NCI-H510A (cell line): ENCODE results near the gene POLA2.
"Not testable (repeated sequence)": the region's sequence is repeated elsewhere in the genome, so short reads cannot be mapped to it uniquely, and the experiment has no call there.

Source experiments
- DNase-seq: peaks from one replicate; lab custom pipeline; 2025; lab: John Stamatoyannopoulos, UW

Gene POLA2

DNA sequence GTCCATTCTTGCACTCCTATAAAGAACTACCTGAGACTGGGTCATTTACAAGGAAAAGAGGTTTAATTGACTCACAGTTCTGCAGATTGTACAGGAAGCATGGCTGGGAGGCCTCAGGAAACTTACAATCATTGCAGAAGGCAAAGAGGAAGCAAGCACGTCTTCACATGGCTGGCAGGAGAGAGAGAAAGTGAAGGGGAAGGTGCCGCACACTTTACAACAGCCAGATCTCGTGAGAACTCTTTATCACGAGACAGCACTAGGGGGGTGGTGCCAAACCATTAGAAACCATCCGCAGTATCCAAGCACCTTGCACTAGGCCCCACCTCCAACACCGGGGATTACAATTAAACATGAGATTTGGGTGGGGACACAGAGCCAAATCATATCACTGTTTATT lies 19.4 kb upstream of the POLA2 start:
- DNase-seq = no peak

DNA sequence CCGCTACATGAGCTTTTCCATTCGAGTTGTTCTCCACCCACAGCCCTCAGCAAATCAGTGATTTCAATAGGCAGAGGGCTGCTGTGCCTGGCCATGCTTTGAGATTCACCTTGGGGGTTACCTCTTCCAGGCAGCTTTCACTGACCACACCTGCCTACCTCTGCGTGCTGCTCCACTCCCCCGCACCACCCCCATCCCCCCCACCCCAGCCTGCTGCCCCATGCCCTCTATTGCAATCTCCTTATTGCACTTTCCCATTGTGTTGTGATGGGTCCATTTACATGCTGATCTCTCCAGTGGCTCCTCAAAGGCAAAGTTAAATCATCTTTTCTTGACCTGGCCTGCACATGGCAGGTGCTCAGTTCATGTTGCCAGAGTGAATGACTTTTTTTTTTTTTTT lies 18.0 kb upstream of the POLA2 start:
- no peak for DNase-seq

DNA sequence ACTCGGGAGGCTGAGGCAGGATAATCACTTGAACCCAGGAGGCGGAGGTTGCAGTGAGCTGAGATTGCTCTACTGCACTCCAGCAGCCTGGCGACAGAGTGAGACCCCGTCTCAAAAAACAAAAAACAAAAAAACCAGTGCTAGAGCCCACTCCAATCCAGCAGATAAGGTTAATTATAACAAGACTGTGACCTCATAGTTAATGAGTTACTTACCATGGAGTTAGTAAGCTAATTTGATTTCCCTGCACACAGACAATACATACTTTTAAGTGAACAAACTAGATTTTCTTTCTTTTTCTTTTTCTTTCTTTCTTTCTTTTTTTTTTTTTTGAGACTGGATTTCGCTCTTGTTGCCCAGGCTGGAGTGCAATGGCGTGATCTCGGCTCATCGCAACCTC lies 16.7 kb upstream of the POLA2 start:
- DNase-seq = not testable (repeated sequence)

DNA sequence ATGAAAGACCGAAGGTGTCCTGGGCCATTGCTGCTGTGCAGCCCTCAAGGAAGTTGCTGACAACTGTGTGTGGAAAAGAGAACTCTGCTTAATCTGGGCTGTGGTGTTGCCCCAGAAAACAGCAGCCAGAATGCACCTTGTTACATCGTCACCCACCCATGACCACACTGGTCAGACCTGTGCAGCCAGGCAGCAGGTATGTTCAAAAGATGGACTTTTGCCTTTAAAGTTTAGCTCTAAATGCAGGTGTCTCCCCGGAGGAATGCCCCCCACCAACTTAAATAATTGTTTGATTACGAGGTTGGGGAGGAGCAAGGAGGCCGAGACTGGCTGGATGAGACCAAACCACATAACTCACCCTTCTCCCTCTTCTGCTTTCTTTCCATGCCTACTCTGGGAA lies 15.3 kb upstream of the POLA2 start:
- DNase-seq = no peak

DNA sequence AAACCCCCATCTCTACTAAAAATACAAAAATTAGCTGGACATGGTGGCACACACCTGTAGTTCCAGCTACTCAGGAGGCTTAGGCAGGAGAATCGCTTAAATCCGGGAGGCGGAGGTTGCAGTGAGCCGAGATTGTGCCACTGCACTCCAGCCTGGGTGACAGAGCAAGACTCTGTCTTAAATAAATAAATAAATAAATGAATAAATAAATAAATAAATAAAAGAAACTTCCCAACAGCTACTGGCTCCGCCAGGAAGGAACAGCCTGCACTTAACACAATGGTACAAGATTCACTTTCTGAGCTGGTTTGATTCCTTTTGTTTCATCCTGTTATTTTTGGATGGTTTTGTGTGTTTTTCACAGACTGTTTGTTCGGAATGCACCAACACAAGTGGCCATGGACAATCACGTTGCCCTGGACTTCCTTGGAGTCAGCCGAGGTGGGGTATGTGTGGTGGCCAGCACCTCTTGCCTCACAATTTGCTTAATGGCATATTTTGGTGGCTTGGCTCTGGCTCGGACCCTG lies 13.5 kb upstream of the POLA2 start:
- not testable (repeated sequence) for DNase-seq

DNA sequence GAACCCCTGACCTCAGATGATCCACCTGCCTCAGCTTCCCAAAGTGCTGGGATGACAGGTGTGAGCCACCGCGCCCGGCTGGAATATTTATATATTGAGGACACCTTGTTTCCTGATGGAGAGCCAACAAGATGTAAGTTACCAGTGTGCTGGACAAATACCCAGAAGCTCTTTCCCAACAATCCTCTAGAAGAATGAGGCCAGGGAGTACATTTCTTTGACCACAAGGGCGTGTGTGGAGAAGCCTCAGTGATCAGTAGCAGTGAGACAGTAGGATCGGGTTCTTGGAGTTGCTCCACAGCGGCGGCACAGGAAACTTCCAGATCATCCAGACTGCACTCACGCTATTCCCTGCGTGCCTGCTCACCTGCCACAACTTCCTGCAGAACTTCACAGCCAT lies 10.3 kb upstream of the POLA2 start:
- DNase-seq = no peak

DNA sequence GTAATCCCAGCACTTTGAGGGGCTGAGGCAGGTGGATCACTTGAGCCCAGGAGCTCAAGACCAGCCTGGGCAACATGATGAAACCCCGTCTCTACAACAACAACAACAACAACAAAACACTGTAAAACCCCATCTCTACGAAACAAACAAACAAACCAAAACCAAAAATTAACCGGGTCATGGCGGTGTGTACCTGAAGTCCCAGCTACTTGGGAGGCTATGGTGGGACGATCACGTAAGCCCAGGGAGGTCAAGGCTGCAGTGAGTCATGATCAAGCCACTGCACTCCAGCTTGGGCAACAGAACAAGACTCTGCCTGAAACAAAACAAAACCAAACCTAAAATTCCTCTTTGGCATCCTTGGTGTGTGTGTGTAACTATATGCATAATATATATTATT lies 7.0 kb upstream of the POLA2 start:
- no peak for DNase-seq

DNA sequence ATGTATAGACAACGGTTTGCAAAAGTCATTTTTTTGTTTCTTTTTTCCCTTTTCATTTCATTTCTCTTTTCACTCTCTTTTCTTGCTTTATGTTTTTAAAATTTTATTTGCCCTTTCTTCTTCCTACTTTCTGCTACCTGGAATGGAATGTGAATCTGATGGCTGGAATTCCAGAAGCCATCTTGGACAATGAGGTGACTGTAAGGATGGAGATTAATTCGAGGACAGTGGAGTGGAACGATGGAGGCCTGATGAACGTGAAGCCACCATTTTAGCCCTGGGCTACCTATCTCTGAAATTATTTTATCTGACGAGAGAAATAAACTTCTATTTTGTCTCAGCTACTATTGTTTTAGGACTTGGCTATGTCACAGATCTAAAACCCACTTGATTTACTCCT lies 2.8 kb upstream of the POLA2 start:
- DNase-seq = no peak

DNA sequence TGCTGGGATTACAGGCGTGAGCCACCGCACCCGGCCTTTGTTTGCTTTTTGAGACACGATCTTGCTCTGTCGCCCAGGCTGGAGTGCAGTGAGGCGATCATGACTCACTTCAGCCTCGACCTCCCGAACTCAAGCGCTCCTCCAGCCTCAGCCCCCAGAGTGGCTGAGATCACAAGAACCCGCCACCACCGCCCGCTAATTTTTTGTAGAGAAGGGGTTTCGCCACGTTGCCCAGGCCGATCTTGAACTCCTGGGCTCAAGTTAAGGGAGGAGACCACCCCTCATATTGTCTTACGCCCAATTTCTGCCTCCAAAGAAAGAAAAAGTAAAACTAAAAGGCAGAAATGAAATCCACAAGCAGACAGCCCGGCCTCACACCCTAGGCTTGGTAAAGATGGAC lies 1.5 kb upstream of the POLA2 start:
- no peak for DNase-seq

DNA sequence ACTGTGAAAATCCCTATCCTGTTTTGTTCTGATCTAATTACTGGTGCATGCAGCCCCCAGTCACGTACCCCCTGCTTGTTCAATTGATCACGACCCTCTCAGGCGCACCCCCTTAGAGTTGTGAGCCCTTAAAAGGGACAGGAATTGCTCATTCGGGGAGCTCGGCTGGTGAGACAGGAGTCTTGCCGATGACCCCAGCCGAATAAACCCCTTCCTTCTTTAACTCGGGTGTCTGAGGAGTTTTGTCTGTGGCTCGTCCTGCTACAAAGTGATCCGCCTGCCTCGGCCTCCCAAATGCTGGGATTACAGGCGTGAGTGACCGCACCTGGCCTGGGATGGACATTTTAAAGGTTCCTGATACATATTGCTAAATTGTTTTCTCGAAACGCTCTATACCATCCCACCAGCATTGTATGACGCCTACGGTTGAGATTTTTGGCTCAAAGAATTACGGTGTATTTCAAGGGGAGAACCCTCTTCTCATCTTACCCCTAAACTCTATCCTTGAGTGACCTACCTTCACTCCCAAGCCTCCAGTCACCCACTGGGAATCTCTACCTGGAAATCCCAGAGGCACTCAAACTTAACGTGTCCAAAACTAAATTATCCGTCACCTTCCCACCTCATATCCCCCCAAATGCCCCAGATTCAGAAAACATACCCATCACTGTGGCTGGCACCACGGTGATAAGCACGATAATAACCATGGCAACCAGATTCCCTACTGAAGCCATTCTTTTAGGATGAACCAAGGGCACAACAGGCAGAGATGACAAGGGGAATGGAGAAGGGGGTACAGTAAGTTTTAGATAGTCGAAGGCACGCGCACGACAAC lies 789 bp upstream of the POLA2 start:
- no peak for DNase-seq

DNA sequence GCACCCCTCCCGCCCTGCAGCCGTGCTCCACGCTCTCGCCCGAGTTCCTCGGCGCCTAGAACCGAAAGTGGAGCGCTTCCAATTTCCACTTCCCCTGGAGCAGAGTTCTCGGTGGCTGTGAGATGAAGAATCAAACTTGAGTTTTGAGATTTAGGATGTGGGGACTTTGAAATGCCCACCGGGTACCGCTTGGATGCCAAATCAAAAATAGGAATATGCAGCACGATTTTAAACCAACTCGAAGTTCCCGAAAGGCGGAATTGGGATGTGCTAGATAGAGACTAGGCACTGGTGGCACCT lies 569 bp downstream of the POLA2 start:
- DNase-seq = no peak

DNA sequence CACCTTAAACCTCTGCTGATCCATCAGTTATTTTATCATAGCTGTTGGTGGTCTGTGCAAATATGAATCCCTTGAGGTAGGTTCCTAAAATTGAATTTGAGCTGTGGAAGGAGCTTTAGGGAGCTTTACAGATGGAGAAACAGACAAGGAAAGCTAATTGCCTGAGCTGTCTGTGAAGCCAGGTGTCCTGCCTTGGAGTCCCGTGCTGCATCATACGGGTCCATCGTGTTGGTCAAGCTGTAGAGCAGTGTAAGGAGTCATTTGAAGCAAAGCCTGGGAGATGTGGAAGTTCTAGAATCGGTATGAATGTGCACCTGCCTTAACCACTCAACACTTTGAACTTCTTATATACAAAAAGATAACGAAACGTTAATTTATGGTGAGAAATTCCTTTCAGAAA lies 1.0 kb downstream of the POLA2 start:
- DNase-seq = no peak

DNA sequence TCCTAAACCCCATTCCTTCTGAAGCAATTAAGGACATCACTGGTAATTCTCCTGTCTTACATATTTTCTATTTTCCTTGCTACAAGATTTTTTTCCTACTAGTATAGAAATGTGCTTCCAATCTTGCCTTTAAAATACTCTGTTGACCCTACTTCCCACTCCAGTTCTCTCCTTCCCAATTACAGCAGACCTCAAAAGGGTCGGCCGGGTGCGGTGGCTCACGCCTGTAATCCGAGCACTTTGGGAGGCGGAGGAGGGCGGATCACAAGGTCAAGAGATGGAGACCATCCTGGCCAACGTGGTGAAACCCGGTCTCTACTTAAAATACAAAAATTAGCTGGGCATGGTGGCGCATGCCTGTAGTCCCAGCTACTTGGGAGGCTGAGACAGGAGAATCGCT lies 3.0 kb downstream of the POLA2 start:
- DNase-seq = not testable (repeated sequence)

DNA sequence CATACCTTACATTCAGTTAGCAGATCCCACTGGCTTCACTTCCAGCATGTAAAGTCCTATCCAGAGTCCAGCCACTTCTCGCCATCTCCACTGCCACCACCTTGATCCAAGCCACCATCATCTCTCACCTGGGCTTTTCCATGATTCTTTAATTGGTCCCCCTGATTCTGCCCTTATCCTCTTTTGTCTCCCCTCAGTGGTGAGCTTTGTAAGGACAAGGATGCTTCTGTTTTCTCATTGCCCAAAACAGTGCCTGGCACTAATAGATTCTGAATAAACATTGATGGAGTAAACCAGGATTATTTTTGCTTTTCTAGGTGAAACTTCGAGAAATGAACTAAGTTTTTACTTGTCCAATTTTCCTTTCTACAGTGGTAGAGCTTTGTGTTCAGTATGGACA lies 4.4 kb downstream of the POLA2 start:
- DNase-seq = no peak

DNA sequence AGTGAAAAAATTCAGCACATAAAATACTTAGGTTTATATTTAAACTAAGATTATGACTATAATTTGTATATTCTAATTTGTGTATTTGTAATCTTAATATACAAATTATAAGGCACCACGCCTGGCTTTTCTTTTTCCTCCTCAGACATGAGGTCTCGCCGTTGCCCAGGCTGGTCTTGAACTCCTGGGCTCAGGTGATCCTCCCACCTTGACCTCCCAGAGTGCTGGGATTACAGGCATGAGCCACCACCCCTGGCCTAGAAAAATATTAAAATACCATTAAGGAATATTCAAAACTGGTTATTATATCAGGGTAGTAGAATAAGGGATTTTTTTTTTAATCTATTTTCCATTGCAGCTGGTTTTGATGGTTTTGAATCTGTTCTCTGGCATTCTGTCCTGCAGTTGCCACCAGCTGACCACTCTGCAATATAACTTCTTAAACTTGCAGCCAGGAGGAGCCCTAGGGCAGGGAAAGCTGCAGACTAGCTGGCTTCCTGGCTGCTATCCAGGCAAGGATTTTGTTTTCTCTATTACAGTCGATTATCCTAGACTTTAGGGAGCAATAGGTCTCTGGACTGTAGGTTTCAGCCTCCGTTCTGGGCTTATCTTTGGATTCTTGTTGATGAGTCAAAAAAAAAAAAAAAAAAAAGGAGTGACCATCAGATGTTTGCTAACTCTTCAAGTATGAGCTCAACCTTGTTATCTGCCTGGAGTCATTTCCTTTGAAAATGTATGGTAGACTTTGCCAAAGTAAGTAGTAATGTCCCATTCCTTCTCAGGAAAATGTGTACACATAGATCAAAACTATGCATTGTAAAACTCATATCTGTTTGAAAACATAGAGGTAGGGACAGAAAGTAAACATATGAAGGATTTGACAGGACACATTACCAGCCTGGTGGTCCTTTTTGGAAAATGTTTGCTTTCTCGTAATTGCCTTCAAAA lies 13.2 kb downstream of the POLA2 start:
- no peak for DNase-seq

DNA sequence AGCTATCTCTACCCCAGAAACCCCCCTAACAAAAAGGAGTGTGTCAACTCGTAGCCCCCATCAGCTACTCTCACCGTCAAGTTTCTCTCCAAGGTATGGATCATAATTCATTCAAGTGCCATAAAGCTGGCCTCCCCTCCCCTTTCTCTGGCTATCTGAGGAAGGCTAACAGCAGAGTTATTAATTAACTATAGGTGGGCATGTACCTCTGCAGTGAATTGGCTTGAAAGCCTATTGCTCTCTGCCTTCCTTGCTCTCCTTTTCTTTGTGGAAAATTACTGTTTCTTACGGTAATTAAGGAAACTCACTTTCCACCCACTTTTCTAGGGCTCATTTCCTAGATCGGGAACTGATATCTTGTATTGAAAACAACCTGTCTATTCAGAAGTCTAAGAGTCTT lies 14.1 kb downstream of the POLA2 start:
- DNase-seq = no peak

DNA sequence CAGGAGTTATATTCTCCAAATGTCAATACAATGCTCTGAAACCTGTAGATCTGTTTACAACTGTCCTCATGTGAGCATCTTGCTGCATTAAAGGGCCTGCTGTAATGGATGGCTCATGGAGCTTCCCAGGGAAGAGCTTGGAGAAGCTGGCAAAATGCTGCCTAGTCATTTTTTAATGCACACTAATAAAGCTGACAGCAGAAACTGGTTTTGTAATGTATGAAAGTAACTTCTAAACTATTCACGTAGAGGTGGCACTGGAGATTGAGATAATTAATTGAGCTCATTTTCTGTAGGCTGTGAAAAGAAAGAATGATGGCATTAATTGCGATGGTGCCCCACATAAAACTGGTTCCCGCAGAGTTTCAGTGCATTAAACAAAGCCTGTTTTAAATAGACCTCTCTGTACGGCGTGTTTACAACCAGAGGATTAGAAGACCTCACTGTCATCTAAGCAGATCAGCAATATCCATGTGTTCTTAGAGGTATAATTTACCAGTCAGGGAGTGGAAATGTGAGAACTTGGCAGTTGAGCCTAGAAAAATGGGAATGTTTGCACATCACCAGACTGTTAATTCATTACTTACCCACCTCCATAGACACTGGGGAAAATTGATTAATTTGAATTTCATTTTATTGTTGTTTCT lies 16.0 kb downstream of the POLA2 start:
- DNase-seq = no peak

DNA sequence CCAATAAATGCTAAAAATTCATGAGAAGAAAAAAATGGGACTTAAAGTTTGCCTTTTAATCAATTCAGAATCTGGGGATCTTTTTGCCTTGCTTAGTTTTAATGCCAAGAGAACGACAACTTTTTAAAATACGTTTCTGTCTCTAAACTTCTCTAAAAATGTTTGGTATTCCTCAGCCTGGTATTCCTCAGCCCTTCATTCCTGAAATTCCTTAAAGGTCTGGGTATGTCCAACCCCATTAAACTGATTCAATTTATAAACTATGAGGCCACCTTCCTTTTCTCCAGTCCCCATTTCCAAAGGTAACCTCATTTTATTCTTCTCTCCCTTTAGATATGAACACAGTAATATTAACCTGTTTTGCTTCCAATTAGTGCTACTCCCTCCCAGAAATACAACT lies 16.6 kb downstream of the POLA2 start:
- no peak for DNase-seq

DNA sequence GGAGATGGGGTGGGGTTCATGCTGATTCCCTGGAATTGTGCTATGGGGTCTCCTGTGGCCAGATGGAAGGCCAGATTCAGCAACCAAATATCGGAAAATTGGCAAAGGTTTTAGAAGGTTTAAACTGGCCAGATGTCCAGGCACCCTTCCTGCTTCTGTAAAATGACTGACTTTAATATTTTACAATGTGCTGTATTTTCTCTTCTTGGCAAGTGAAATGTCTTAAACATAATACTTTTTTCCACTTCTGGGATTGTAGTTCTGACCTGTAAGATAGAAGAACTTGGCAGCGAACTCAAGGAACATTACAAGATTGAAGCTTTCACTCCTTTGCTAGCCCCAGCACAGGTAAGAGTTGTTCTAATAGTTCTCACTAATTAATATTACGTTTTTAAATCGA lies 17.5 kb downstream of the POLA2 start:
- DNase-seq = no peak

DNA sequence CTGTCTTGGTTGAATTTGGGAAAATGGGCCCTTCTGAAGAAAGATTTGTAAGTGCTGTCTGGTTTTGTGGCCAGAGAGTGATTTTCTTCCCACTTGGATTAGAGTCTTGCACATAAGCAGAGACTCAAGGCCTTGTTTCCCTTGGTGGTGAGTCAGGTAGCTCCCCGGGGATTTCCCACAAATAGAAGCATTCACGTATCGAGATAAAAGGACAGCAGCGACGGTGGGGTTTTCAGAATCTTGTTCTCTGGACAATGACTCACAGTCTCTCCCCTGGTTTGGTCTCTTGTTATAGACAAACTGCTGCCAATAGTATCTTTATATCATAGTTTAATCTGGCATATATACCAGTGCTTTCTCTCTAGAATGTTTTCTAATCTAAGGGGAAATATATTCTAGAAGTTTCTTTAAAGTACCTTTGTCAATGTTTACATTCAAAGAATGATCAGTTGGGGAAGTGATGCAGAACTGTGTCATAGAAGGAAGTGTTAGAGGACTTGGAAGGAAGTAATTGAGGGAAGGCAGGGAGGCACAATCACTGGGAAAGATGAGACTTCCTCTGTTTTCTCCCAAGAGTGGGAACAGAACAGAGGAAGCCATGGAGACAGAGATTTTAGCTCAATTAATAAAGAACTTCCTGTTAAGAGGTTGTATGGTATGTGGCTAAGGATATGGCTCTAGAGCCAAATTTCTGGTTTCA lies 18.1 kb downstream of the POLA2 start:
- no peak for DNase-seq

DNA sequence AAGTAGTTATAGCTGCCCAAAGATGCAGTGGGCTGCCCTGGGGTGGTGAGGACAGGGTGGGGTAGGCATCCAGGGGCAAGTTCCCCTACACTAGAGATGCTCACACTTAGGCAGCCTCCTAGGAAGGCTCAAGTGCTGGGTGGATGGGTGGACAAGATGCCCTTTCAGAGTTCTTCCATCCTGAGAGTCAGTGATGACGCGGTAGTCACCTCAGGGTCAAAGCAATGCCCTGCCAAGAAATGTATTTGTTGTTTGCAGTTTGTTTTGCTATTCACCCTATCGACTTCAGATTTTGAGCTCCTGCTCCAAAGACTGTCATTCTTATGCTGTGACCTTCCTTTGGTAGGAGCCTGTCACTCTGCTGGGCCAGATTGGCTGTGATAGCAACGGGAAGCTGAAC lies 18.9 kb downstream of the POLA2 start:
- no peak for DNase-seq

DNA sequence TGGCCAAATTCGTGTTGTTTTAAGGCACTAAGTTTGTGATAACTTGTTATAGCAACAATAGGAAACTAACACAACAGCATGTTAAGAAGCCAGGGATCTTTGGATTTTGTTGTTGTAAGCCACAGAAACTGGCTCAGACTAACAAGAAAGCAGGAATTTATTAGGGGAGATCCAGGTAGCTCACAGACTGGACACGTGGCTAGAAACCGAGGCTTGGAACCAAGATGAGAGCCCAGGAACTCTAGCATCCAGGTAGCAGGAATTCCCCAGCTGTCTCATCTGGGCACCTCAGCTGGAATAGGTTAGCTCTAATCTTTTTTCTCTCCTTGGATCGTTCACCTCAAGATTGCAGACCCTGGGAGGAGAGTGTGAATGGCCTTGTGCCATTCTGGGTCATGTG lies 24.9 kb downstream of the POLA2 start:
- no peak for DNase-seq
